ENCODE data around the gene RGSL1.

Gene RGSL1

GRCh38 chr1:182595641-182596240, 145.8 kb downstream of the RGSL1 start:
- DNase-seq = peak; percentile 53 to 75

GRCh38 chr1:182596934-182597333, 147.0 kb downstream of the RGSL1 start:
- DNase-seq = no peak

GRCh38 chr1:182598296-182598695, 148.3 kb downstream of the RGSL1 start:
- no peak for DNase-seq

- DNase-seq = no peak
Observed at GRCh38 chr1:182599339-182599738, 149.4 kb downstream of the RGSL1 start.

- no peak for DNase-seq
Observed at GRCh38 chr1:182600036-182600713, 150.2 kb downstream of the RGSL1 start.

GRCh38 chr1:182600745-182601415, 150.9 kb downstream of the RGSL1 start:
- DNase-seq = no peak

GRCh38 chr1:182601416-182601786, 151.5 kb downstream of the RGSL1 start:
- peak; percentile 72 to 76 for DNase-seq

GRCh38 chr1:182601913-182602312, 152.0 kb downstream of the RGSL1 start:
- DNase-seq = no peak

GRCh38 chr1:182602935-182603645, 153.1 kb downstream of the RGSL1 start:
- DNase-seq = no peak

GRCh38 chr1:182603646-182604174, 153.8 kb downstream of the RGSL1 start:
- no peak for DNase-seq

- DNase-seq = peak; percentile 92 to 94
Observed at GRCh38 chr1:182604175-182605164, 154.5 kb downstream of the RGSL1 start, which contains the start of gene RGS16. TSS of gene RGS16 (minus strand) at chr1:182604389. CDS start at chr1:182604259, 130 bp downstream.

GRCh38 chr1:182607566-182607965, 157.6 kb downstream of the RGSL1 start:
- no peak for DNase-seq

- DNase-seq = no peak
Observed at GRCh38 chr1:182608236-182608635, 158.3 kb downstream of the RGSL1 start.

- DNase-seq = no peak
Observed at GRCh38 chr1:182608845-182609610, 159.1 kb downstream of the RGSL1 start.
